Measurements from ENCODE around the gene CARNS1.

The CARNS1 gene

GRCh38 chr11:67468759-67469507 lies 53.5 kb downstream of the CARNS1 start, which contains the start of gene TMEM134:
Gene TMEM134 (minus strand): TSS chr11:67469251. CDS start chr11:67469192, 59 bp downstream.
- DNase-seq = peak; percentile 81 to 86

GRCh38 chr11:67469508-67469811 lies 54.0 kb downstream of the CARNS1 start:
- DNase-seq = no peak

GRCh38 chr11:67470337-67471002 lies 55.0 kb downstream of the CARNS1 start:
- DNase-seq = no peak

GRCh38 chr11:67472882-67473281 lies 57.4 kb downstream of the CARNS1 start:
- DNase-seq = no peak
